ENCODE measurements around the gene MACROD2. TPM values are rescaled to one million over a fixed set of nuclear protein-coding genes. Genes with fewer than 3 reads are reported as not detected.

MACROD2 gene
- 1.3 and 16.4 TPM in 2 replicates for total RNA-seq (ENCODE audit: low replicate concordance)

GRCh38 chr20:13995086-13995665, at the start of gene MACROD2:
Gene MACROD2 (plus strand): TSS chr20:13995516.
- DNase-seq (ENCODE audit: low read depth), result peak; percentile 76
- no peak for TF ChIP-seq CTCF (IDR thresholded peaks at IDR 0.05; ENCODE audit: insufficient read depth, low read length)
- peak within 1 kb of the TSS; percentile 69 for H3K4me3 ChIP-seq (ENCODE audit: low read depth, low read length)

- TF ChIP-seq CTCF (IDR thresholded peaks at IDR 0.05; ENCODE audit: insufficient read depth, low read length), result no peak
- DNase-seq (ENCODE audit: low read depth), result no peak
Observed at GRCh38 chr20:13947719-13948118, 47.6 kb upstream of the MACROD2 start.

GRCh38 chr20:13953227-13953626, 42.1 kb upstream of the MACROD2 start:
- no peak for TF ChIP-seq CTCF (IDR thresholded peaks at IDR 0.05; ENCODE audit: insufficient read depth, low read length)
- no peak for DNase-seq (ENCODE audit: low read depth)
- H3K4me3 ChIP-seq (ENCODE audit: low read depth, low read length), result no peak overlapping the region

More at GRCh38 chr20:13947719-13948118, 47.6 kb upstream of the MACROD2 start:
- no peak overlapping the region for H3K4me3 ChIP-seq (ENCODE audit: low read depth, low read length)

GRCh38 chr20:13960119-13960518, 35.2 kb upstream of the MACROD2 start:
- no peak for DNase-seq (ENCODE audit: low read depth)
- no peak for TF ChIP-seq CTCF (IDR thresholded peaks at IDR 0.05; ENCODE audit: insufficient read depth, low read length)
- no peak overlapping the region for H3K4me3 ChIP-seq (ENCODE audit: low read depth, low read length)

- no peak overlapping the region for H3K4me3 ChIP-seq (ENCODE audit: low read depth, low read length)
- DNase-seq (ENCODE audit: low read depth), result no peak
- no peak for TF ChIP-seq CTCF (IDR thresholded peaks at IDR 0.05; ENCODE audit: insufficient read depth, low read length)
Observed at GRCh38 chr20:13960525-13960924, 34.8 kb upstream of the MACROD2 start.

- no peak for TF ChIP-seq CTCF (IDR thresholded peaks at IDR 0.05; ENCODE audit: insufficient read depth, low read length)
- no peak overlapping the region for H3K4me3 ChIP-seq (ENCODE audit: low read depth, low read length)
- DNase-seq (ENCODE audit: low read depth), result no peak
Observed at GRCh38 chr20:13984211-13984610, 11.1 kb upstream of the MACROD2 start.

- H3K4me3 ChIP-seq (ENCODE audit: low read depth, low read length), result no peak within 1 kb of the TSS
- no peak for TF ChIP-seq CTCF (IDR thresholded peaks at IDR 0.05; ENCODE audit: insufficient read depth, low read length)
- DNase-seq (ENCODE audit: low read depth), result no peak
Observed at GRCh38 chr20:13990465-13990864, 4.9 kb upstream of the MACROD2 start, which contains the start of gene SEL1L2. Gene SEL1L2 (minus strand): TSS chr20:13990614. CDS start chr20:13990534, 80 bp downstream.
